ENCODE results near the gene MCU. TPM values are rescaled to one million over a fixed set of nuclear protein-coding genes. Genes with fewer than 3 reads are reported as not detected.

MCU gene
- total and polyA plus RNA-seq, 2 donors (not counting 1 experiment from before 2014, with no cell fraction given) = 40.5 to 77.1 TPM

GRCh38 chr10:72852508-72852907 is 160.6 kb downstream of the MCU start:
- Histone ChIP-seq H2AFZ (ENCODE audit: low read length) (no peak overlapping the region), H3K4me3 (replicated peaks in 1 of 4; ENCODE audit: control extremely low read depth in 1 of 4, insufficient read depth in 1 of 4, low read depth in 3 of 4, low read length in 4 of 4) (no peak overlapping the region), H4K20me1 (ENCODE audit: control insufficient read depth, extremely low read depth, insufficient read depth, low read length) (no peaks in the 10 kb centered on the region), H3K9me3 (ENCODE audit: control insufficient read depth, insufficient read depth, low read depth, low read length) (no peaks in the 10 kb centered on the region), H3K27me3 (ENCODE audit: control insufficient read depth, insufficient read depth, low read length) (no peaks in the 10 kb centered on the region), H3K9ac (ENCODE audit: insufficient read depth, low read length) (no peak overlapping the region), H3K4me2 (ENCODE audit: extremely low read depth, insufficient read depth, low read length) (no peak overlapping the region), H3K27ac (ENCODE audit: insufficient read depth, low read length) (no peak overlapping the region), H3K36me3 (ENCODE audit: control insufficient read depth, insufficient read depth, low read length) (no peaks in the 10 kb centered on the region), H3K79me2 (ENCODE audit: control insufficient read depth, insufficient read depth, low read length) (no peaks in the 10 kb centered on the region), H3K4me1 (ENCODE audit: control insufficient read depth, extremely low read depth, insufficient read depth, low read length) (no peaks in the 10 kb centered on the region)
- no peak for TF ChIP-seq EZH2 (IDR thresholded peaks at IDR 0.05; ENCODE audit: low read length, missing control alignments)
- TF ChIP-seq CTCF (conservative IDR thresholded peaks at IDR 0.05 in 1 of 2, IDR thresholded peaks at IDR 0.05 in 1 of 2; ENCODE audit: low read depth in 1 of 2, low read length in 2 of 2) = no peak
- no peak for DNase-seq (ENCODE audit: low read depth in 2 of 2)

- TF ChIP-seq EZH2 (IDR thresholded peaks at IDR 0.05; ENCODE audit: low read length, missing control alignments) = no peak
- Histone ChIP-seq H3K9ac (ENCODE audit: insufficient read depth, low read length) (no peak overlapping the region), H3K79me2 (ENCODE audit: control insufficient read depth, insufficient read depth, low read length) (no peaks in the 10 kb centered on the region)
These were observed 163.2 kb downstream of the MCU start for GRCh38 chr10:72855129-72855528.

GRCh38 chr10:72855790-72856189 is 163.8 kb downstream of the MCU start:
- no peak overlapping the region for H3K4me2 ChIP-seq (ENCODE audit: extremely low read depth, insufficient read depth, low read length)
- no peak overlapping the region for H3K9ac ChIP-seq (ENCODE audit: insufficient read depth, low read length)
- H3K36me3 ChIP-seq (ENCODE audit: control insufficient read depth, insufficient read depth, low read length) = peaks cover 1% of the 10 kb centered on the region
- no peak for DNase-seq (ENCODE audit: low read depth in 2 of 2)
- no peak for TF ChIP-seq EZH2 (IDR thresholded peaks at IDR 0.05; ENCODE audit: low read length, missing control alignments)
- no peak for TF ChIP-seq CTCF (conservative IDR thresholded peaks at IDR 0.05 in 1 of 2, IDR thresholded peaks at IDR 0.05 in 1 of 2; ENCODE audit: low read depth in 1 of 2, low read length in 2 of 2)
- H3K9me3 ChIP-seq (ENCODE audit: control insufficient read depth, insufficient read depth, low read depth, low read length) = no peaks in the 10 kb centered on the region
- H3K27me3 ChIP-seq (ENCODE audit: control insufficient read depth, insufficient read depth, low read length) = no peaks in the 10 kb centered on the region
- no peaks in the 10 kb centered on the region for H3K4me1 ChIP-seq (ENCODE audit: control insufficient read depth, extremely low read depth, insufficient read depth, low read length)
- no peaks in the 10 kb centered on the region for H4K20me1 ChIP-seq (ENCODE audit: control insufficient read depth, extremely low read depth, insufficient read depth, low read length)
- no peaks in the 10 kb centered on the region for H3K79me2 ChIP-seq (ENCODE audit: control insufficient read depth, insufficient read depth, low read length)
- H2AFZ ChIP-seq (ENCODE audit: low read length) = no peak overlapping the region
- no peak overlapping the region for H3K27ac ChIP-seq (ENCODE audit: insufficient read depth, low read length)
- no peak overlapping the region for H3K4me3 ChIP-seq (replicated peaks in 1 of 4; ENCODE audit: control extremely low read depth in 1 of 4, insufficient read depth in 1 of 4, low read depth in 3 of 4, low read length in 4 of 4)

More at GRCh38 chr10:72855129-72855528, 163.2 kb downstream of the MCU start:
- H3K4me3 ChIP-seq (replicated peaks in 1 of 4; ENCODE audit: control extremely low read depth in 1 of 4, insufficient read depth in 1 of 4, low read depth in 3 of 4, low read length in 4 of 4) = no peak overlapping the region
- H3K27ac ChIP-seq (ENCODE audit: insufficient read depth, low read length) = no peak overlapping the region
- H3K36me3 ChIP-seq (ENCODE audit: control insufficient read depth, insufficient read depth, low read length) = no peaks in the 10 kb centered on the region
- no peak for DNase-seq (ENCODE audit: low read depth in 2 of 2)
- no peaks in the 10 kb centered on the region for H3K27me3 ChIP-seq (ENCODE audit: control insufficient read depth, insufficient read depth, low read length)
- H3K9me3 ChIP-seq (ENCODE audit: control insufficient read depth, insufficient read depth, low read depth, low read length) = no peaks in the 10 kb centered on the region
- no peaks in the 10 kb centered on the region for H4K20me1 ChIP-seq (ENCODE audit: control insufficient read depth, extremely low read depth, insufficient read depth, low read length)
- no peaks in the 10 kb centered on the region for H3K4me1 ChIP-seq (ENCODE audit: control insufficient read depth, extremely low read depth, insufficient read depth, low read length)
- no peak overlapping the region for H2AFZ ChIP-seq (ENCODE audit: low read length)
- no peak overlapping the region for H3K4me2 ChIP-seq (ENCODE audit: extremely low read depth, insufficient read depth, low read length)

All from fibroblast of lung (primary cell).